Measurements from ENCODE around the gene POLR1A. TPM values are rescaled to one million over a fixed set of nuclear protein-coding genes. Genes with fewer than 3 reads are reported as not detected.
"Not testable (repeated sequence)": the region's sequence is repeated elsewhere in the genome, so short reads cannot be mapped to it uniquely, and the experiment has no call there.

Gene POLR1A
- total and polyA plus RNA-seq, 9 donors, result 4.7 to 43.9 (median 23.1) TPM

DNA sequence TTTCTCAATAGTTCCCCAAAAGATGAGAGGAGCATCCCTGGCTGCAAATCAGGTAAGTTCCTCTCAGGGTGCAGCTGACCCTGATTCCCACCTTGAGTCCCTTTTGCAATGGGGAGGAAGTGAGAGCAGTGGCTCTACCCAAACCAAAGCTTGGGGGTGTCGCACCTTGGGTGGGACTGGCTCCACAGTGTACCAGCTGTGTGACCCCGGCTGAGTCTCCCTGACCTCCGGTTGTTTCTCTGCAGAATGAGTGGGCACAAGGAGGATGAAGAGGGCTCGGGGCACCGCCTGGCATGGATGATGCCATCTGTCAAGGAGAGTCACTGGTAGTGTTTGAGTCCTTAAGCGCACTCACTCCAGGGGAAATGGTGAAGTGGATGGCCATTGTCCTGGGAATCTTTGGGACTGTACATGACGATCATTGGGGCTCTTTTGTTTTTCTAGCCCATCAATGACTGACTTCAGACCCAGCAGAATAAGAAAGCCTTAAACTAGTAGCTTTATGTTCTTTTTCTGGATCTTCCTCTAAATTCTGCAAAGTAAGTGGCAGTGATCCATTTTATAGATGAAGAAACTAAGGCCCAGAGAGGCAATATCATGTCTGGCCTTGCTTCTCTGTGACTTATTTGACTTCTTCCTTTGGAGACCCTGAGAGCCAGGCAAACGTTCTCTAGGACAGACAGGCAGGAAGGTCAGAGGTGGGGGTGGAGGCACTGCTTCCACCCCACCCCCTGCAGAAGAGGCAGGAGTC is 110.6 kb downstream of the POLR1A start:
- WGBS, 3 donors, result 77 to 89% (median 80%) methylated on average over 7 to 8 of the region's 8 CpGs
- intact Hi-C loops (cut with DNase I), result loop anchor here in 2 of 4 donors (5.0 kb wide), 1 partner anchor 108 kb away; the partner anchor contains the start of gene ST3GAL5 (in 2 of the 2)
- no peaks in the 10 kb centered on the region for H3K9me3 ChIP-seq
- TF ChIP-seq, protein P1, sequence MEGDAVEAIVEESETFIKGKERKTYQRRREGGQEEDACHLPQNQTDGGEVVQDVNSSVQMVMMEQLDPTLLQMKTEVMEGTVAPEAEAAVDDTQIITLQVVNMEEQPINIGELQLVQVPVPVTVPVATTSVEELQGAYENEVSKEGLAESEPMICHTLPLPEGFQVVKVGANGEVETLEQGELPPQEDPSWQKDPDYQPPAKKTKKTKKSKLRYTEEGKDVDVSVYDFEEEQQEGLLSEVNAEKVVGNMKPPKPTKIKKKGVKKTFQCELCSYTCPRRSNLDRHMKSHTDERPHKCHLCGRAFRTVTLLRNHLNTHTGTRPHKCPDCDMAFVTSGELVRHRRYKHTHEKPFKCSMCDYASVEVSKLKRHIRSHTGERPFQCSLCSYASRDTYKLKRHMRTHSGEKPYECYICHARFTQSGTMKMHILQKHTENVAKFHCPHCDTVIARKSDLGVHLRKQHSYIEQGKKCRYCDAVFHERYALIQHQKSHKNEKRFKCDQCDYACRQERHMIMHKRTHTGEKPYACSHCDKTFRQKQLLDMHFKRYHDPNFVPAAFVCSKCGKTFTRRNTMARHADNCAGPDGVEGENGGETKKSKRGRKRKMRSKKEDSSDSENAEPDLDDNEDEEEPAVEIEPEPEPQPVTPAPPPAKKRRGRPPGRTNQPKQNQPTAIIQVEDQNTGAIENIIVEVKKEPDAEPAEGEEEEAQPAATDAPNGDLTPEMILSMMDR (IDR thresholded peaks at IDR 0.05), result no peak
- no peak for TF ChIP-seq POLR2A (IDR thresholded peaks at IDR 0.05)
- TF ChIP-seq EP300 (IDR thresholded peaks at IDR 0.05), result no peak
- peaks cover 33% of the 10 kb centered on the region for H3K4me1 ChIP-seq (ENCODE audit: insufficient read depth)
- H3K36me3 ChIP-seq, result no peaks in the 10 kb centered on the region
- H3K4me3 ChIP-seq, result no peak overlapping the region
- DNase-seq, result peak in 1 of 5 donors; percentile 8
- H3K27ac ChIP-seq, result no peak overlapping the region
- no peaks in the 10 kb centered on the region for H3K27me3 ChIP-seq

DNA sequence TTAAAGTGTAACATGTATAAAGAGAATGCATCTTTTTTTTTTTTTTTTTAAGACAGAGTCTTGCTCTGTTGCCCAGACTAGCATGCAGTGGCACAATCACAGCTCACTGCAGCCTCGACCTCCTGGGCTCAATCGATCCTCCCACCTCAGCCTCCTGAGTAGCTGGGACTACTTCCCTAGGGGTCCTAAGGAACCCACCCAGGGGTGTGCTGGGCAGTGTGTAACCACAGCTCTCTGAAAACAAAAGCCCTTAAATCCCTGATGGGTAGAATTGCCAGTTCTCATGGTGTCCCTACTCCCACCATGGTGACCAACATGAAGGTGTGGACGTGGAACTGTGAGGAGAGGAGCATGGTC is 111.3 kb downstream of the POLR1A start:
- H3K27ac ChIP-seq, result no peak overlapping the region
- no peak for TF ChIP-seq EP300 (IDR thresholded peaks at IDR 0.05)
- TF ChIP-seq POLR2A (IDR thresholded peaks at IDR 0.05), result no peak
- TF ChIP-seq, protein P1 (IDR thresholded peaks at IDR 0.05), result no peak
- no peaks in the 10 kb centered on the region for H3K36me3 ChIP-seq
- no peaks in the 10 kb centered on the region for H3K9me3 ChIP-seq
- no peak overlapping the region for H3K4me3 ChIP-seq
- intact Hi-C loops (cut with DNase I), result no loop called here
- peaks cover 31% of the 10 kb centered on the region for H3K4me1 ChIP-seq (ENCODE audit: insufficient read depth)
- peak in 1 of 5 donors; percentile 6 for DNase-seq
- H3K27me3 ChIP-seq, result no peaks in the 10 kb centered on the region
- 86 to 92% (median 88%) methylated on average over 3 of the region's 3 CpGs for WGBS, 3 donors

DNA sequence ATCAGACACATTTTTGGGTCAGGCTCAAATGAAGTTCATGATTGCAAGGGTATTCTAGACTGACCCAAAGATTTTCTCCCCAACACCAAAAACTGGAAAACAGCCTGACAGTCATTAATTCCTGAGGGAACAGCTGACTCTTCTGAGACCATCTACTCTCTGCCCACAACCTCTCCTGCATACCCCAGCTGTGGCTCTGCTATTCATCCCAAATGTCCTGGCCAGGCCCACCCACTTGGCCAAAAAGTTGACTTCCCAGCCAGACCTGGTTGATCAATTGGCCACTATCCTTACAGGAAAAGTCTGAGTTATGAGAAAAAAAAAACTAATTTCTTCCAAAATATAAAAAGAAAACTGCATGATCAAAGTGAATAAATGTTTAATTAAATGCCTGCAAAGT is 113.1 kb downstream of the POLR1A start:
- H3K27ac ChIP-seq, result no peak overlapping the region
- TF ChIP-seq EP300 (IDR thresholded peaks at IDR 0.05) (no peak), POLR2A (IDR thresholded peaks at IDR 0.05) (no peak)
- TF ChIP-seq, protein P1 (IDR thresholded peaks at IDR 0.05), result no peak
- intact Hi-C loops (cut with DNase I), result no loop called here
- H3K4me3 ChIP-seq, result no peak overlapping the region
- H3K27me3 ChIP-seq, result no peaks in the 10 kb centered on the region
- DNase-seq, result no peak
- H3K9me3 ChIP-seq, result no peaks in the 10 kb centered on the region
- H3K36me3 ChIP-seq, result no peaks in the 10 kb centered on the region
- H3K4me1 ChIP-seq (ENCODE audit: insufficient read depth), result peaks cover 24% of the 10 kb centered on the region

DNA sequence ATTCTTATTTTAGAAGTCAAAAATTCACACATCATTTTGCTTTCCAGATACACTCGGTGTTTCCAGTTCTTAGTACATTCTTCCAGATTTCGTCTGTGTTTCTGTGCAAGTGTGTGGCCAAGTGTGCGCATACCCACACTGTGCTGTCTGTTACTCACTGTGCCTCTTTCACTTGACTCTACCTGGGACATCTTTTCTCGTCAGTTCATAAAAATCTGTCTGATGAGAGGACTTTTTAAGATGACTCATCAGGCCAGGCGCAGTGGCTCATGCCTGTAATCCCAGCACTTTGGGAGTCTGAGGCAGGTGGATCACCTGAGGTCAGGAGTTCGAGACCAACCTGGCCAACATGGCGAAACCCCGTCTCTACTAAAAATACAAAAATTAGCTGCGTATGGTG is 113.6 kb downstream of the POLR1A start:
- intact Hi-C loops (cut with DNase I); H3K27ac ChIP-seq; DNase-seq; H3K36me3 ChIP-seq; H3K4me3 ChIP-seq; H3K27me3 ChIP-seq; H3K9me3 ChIP-seq: not testable (repeated sequence)
- peaks cover 22% of the 10 kb centered on the region for H3K4me1 ChIP-seq (ENCODE audit: insufficient read depth)
- WGBS, 3 donors, result 97 to 100% (median 97%) methylated on average over 9 of the region's 9 CpGs

DNA sequence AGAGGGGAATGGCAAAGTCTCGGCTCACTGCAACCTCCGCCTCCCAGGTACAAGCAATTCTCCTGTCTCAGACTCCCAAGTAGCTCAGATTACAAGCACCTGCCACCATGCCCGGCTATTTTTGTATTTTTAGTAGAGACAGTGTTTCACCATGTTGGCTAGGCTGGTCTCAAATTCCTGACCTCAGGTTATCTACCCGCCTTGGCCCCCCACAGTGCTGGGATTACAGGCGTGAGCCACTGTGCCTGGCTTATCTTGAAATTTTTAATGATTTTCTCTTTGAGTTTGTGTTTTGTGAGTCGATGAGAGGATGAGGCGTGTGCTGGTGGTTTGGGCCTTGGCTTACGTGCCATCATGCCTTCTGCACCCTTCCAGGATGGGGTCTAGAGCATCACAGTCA is 115.6 kb downstream of the POLR1A start:
- H3K4me3 ChIP-seq, result no peak overlapping the region
- TF ChIP-seq POLR2A (IDR thresholded peaks at IDR 0.05), result no peak
- TF ChIP-seq, protein P1 (IDR thresholded peaks at IDR 0.05), result no peak
- no peak for TF ChIP-seq EP300 (IDR thresholded peaks at IDR 0.05)
- H3K27ac ChIP-seq, result no peak overlapping the region
- H3K36me3 ChIP-seq, result no peaks in the 10 kb centered on the region
- no peaks in the 10 kb centered on the region for H3K27me3 ChIP-seq
- H3K4me1 ChIP-seq (ENCODE audit: insufficient read depth), result peaks cover 10% of the 10 kb centered on the region
- DNase-seq, result no peak
- H3K9me3 ChIP-seq, result no peaks in the 10 kb centered on the region
- intact Hi-C loops (cut with DNase I), result no loop called here
- 83 to 87% (median 84%) methylated on average over 8 of the region's 8 CpGs for WGBS, 3 donors
